H1 (cell line): ENCODE results near the gene OPCML. TPM values are rescaled to one million over a fixed set of nuclear protein-coding genes. Genes with fewer than 3 reads are reported as not detected.

Experiments
- CTCF ChIA-PET: fragments of 300-600 bp; sonication (Branson Sonifier 250); formaldehyde crosslinking; loops from one replicate; lab custom pipeline; 2021; ENCODE audit not compliant: partially characterized antibody; lab: Charles Lee
- POLR2A ChIA-PET: fragments of 300-600 bp; sonication (Branson Sonifier 250); formaldehyde crosslinking; loops from one replicate; lab custom pipeline; 2021; ENCODE audit warnings: inconsistent platforms; ENCODE audit not compliant: partially characterized antibody; lab: Charles Lee
- DNase-seq, 2 experiments: peaks; one replicate each; pipeline versions ENCODE4 v3.0.0 to v3.0.0-alpha.2; 2010 to 2022; ENCODE audit warnings: low spot score in 2 of 2, low read depth in 1 of 2, mixed read lengths in 1 of 2
- FAIRE-seq: peaks from 2 replicates; lab custom pipeline; 2011; peaks lifted over from hg19 to GRCh38; lab: Jason Lieb, UNC
- H2AFZ ChIP-seq: 2 replicates; pipeline ENCODE4 v1.8.1; 2012; ENCODE audit warnings: low read length, inconsistent platforms
- H2AK5ac ChIP-seq: 2 replicates; pipeline ENCODE4 v1.6.1; 2013; ENCODE audit warnings: low read depth, low read length
- H2BK120ac ChIP-seq: replicated peaks from 2 replicates; pipeline ENCODE3; 2013; ENCODE audit warnings: low read depth, low read length, inconsistent platforms
- H2BK12ac ChIP-seq: 2 replicates; pipeline ENCODE4 v1.6.1; 2013; ENCODE audit warnings: low read depth, low read length
- H2BK15ac ChIP-seq: 2 replicates; pipeline ENCODE4 v1.6.1; 2013; ENCODE audit warnings: low read length
- H2BK20ac ChIP-seq: 2 replicates; pipeline ENCODE4 v1.6.1; 2013; ENCODE audit warnings: low read length
- H2BK5ac ChIP-seq: 2 replicates; pipeline ENCODE4 v1.6.1; 2013; ENCODE audit warnings: low read depth, low read length
- H3K14ac ChIP-seq: 2 replicates; pipeline ENCODE4 v1.6.1; 2013; ENCODE audit warnings: inconsistent platforms; ENCODE audit not compliant: insufficient read length
- H3K18ac ChIP-seq: 2 replicates; pipeline ENCODE4 v1.6.1; 2013; ENCODE audit warnings: low read length; ENCODE audit errors: extremely low read depth
- H3K23ac ChIP-seq: 2 replicates; pipeline ENCODE4 v1.6.1; 2013; ENCODE audit warnings: inconsistent platforms; ENCODE audit not compliant: insufficient read length
- H3K23me2 ChIP-seq: 2 replicates; pipeline ENCODE4 v1.6.1; 2013; ENCODE audit warnings: low read depth, low read length
- H3K27ac ChIP-seq: 2 replicates; pipeline ENCODE4 v1.6.1; 2011; ENCODE audit warnings: low read depth, low read length, inconsistent platforms
- H3K27me3 ChIP-seq, 4 experiments: replicated peaks in 1 of 4; 1 replicate in 1 of 4; 2 replicates in 3 of 4; pipeline versions ENCODE4 v1.6.1 to v1.8.1; 2011 to 2013; ENCODE audit warnings: low read length in 3 of 4, mild to moderate bottlenecking in 3 of 4, inconsistent platforms in 2 of 4, mixed read lengths in 2 of 4, moderate library complexity in 1 of 4; ENCODE audit not compliant: control insufficient read depth in 3 of 4, insufficient read depth in 3 of 4; ENCODE audit errors: extremely low read depth in 1 of 4
- H3K36me3 ChIP-seq, 4 experiments: 2 replicates each; pipeline versions ENCODE4 v1.6.1 to v1.8.1; 2011 to 2013; ENCODE audit warnings: mild to moderate bottlenecking in 4 of 4, low read length in 3 of 4, moderate library complexity in 2 of 4, control low read depth in 1 of 4, inconsistent platforms in 1 of 4; ENCODE audit not compliant: insufficient read depth in 4 of 4, control insufficient read depth in 2 of 4
- H3K4ac ChIP-seq: replicated peaks from 2 replicates; pipeline ENCODE3; 2013; ENCODE audit warnings: low read length, low read depth, mixed read lengths, inconsistent platforms; ENCODE audit not compliant: insufficient read length
- H3K4me1 ChIP-seq, 4 experiments: replicated peaks in 1 of 4; 1 replicate in 1 of 4; 2 replicates in 3 of 4; pipeline versions ENCODE4 v1.6.1 to v1.8.1; 2011 to 2013; ENCODE audit warnings: low read length in 3 of 4, inconsistent platforms in 2 of 4, mixed read lengths in 1 of 4; ENCODE audit not compliant: insufficient read depth in 4 of 4, control insufficient read depth in 3 of 4
- H3K4me2 ChIP-seq, 2 experiments: 2 replicates each; pipeline versions ENCODE4 v1.6.1 to v1.8.1; 2011 to 2013; ENCODE audit warnings: low read depth in 2 of 2, low read length in 2 of 2, control low read depth in 1 of 2, inconsistent platforms in 1 of 2, mild to moderate bottlenecking in 1 of 2; ENCODE audit not compliant: insufficient read depth in 1 of 2
- H3K4me3 ChIP-seq, 4 experiments: fragments of 200-600, 300-600 bp in 1 of 4; sonication (generic), shearing (Covaris generic), sonication (Bioruptor Twin) in 1 of 4; 2 replicates each; pipeline versions ENCODE4 v1.5.1 to v1.8.1; 2011 to 2016; ENCODE audit warnings: low read length in 4 of 4, low read depth in 3 of 4, control low read depth in 2 of 4, inconsistent platforms in 2 of 4, mild to moderate bottlenecking in 2 of 4, mixed read lengths in 1 of 4, moderate library complexity in 1 of 4; ENCODE audit not compliant: insufficient read depth in 2 of 4; ENCODE audit errors: extremely low read depth in 1 of 4
- H3K56ac ChIP-seq: replicated peaks from 2 replicates; pipeline ENCODE3; 2013; ENCODE audit warnings: low read depth, mild to moderate bottlenecking, mixed read lengths, low read length, inconsistent platforms; ENCODE audit not compliant: insufficient read length
- H3K79me1 ChIP-seq: 2 replicates; pipeline ENCODE4 v1.6.1; 2013; ENCODE audit warnings: low read depth, low read length, control low read depth
- H3K79me2 ChIP-seq, 2 experiments: 2 replicates each; pipeline versions ENCODE4 v1.6.1 to v1.8.1; 2012 to 2013; ENCODE audit warnings: low read length in 2 of 2, mild to moderate bottlenecking in 2 of 2, inconsistent platforms in 1 of 2; ENCODE audit not compliant: insufficient read depth in 2 of 2, control insufficient read depth in 1 of 2
- H3K9ac ChIP-seq, 4 experiments: replicated peaks in 1 of 4; 1 replicate in 1 of 4; 2 replicates in 3 of 4; pipeline versions ENCODE4 v1.6.1 to v1.8.1; 2011 to 2013; ENCODE audit warnings: low read depth in 3 of 4, low read length in 3 of 4, control low read depth in 2 of 4, mild to moderate bottlenecking in 2 of 4, moderate library complexity in 2 of 4, inconsistent platforms in 1 of 4; ENCODE audit errors: extremely low read depth in 1 of 4
- H3K9me3 ChIP-seq, 2 experiments: 2 replicates each; pipeline versions ENCODE4 v1.6.1 to v1.8.1; 2012 to 2013; ENCODE audit warnings: mild to moderate bottlenecking in 2 of 2, moderate library complexity in 2 of 2, control low read depth in 1 of 2, inconsistent platforms in 1 of 2, low read depth in 1 of 2, low read length in 1 of 2, mixed read lengths in 1 of 2; ENCODE audit not compliant: insufficient read depth in 2 of 2
- H4K20me1 ChIP-seq, 2 experiments: replicated peaks in 1 of 2; 2 replicates each; pipeline versions ENCODE3 to v1.8.1; 2011 to 2013; ENCODE audit warnings: inconsistent platforms in 2 of 2, low read length in 2 of 2, mild to moderate bottlenecking in 1 of 2; ENCODE audit not compliant: insufficient read depth in 2 of 2, control insufficient read depth in 1 of 2
- H4K5ac ChIP-seq: 2 replicates; pipeline ENCODE4 v1.6.1; 2013; ENCODE audit warnings: low read length, low read depth, mixed read lengths, inconsistent platforms; ENCODE audit not compliant: insufficient read length
- H4K8ac ChIP-seq: 2 replicates; pipeline ENCODE4 v1.8.0; 2013; ENCODE audit warnings: mild to moderate bottlenecking, moderate library complexity, low read length, inconsistent platforms; ENCODE audit not compliant: insufficient read depth; ENCODE audit errors: extremely low read depth
- H4K91ac ChIP-seq: replicated peaks from 2 replicates; pipeline ENCODE3; 2013; ENCODE audit warnings: low read length, mixed read lengths, inconsistent platforms; ENCODE audit not compliant: insufficient read length
- ASH2L ChIP-seq: fragments of 200-600, 300-600 bp; sonication (generic); IDR thresholded peaks from one replicate; pipeline ENCODE4 v1.7.1; 2017; ENCODE audit warnings: low read length
- BRCA1 ChIP-seq: IDR thresholded peaks from 2 replicates; pipeline ENCODE4 v1.6.1; 2012; ENCODE audit warnings: low read depth, low read length, improper control_type of control experiment
- CBX5 ChIP-seq: fragments of 300-800, 300-1000 bp; sonication (generic); IDR thresholded peaks from 2 replicates; pipeline ENCODE4 v1.7.1; 2016; ENCODE audit warnings: antibody characterized with exemption, low read length, low read depth
- E2F6 ChIP-seq: IDR thresholded peaks from 2 replicates; pipeline ENCODE4 v1.6.1; 2012; ENCODE audit warnings: inconsistent platforms
- FOSL1 ChIP-seq: IDR thresholded peaks from 2 replicates; pipeline ENCODE4 v1.6.1; 2011; ENCODE audit warnings: mild to moderate bottlenecking, low read depth, low read length, moderate library complexity; ENCODE audit not compliant: insufficient read depth
- GABPA ChIP-seq: IDR thresholded peaks from 2 replicates; pipeline ENCODE4 v1.6.1; 2011; ENCODE audit warnings: mild to moderate bottlenecking, low read length, moderate library complexity, borderline replicate concordance; ENCODE audit not compliant: insufficient read depth
- GTF2F1 ChIP-seq: IDR thresholded peaks from 2 replicates; pipeline ENCODE4 v1.6.1; 2012; ENCODE audit warnings: low read depth, low read length, improper control_type of control experiment, borderline replicate concordance
- POLR2A ChIP-seq, 2 experiments: IDR thresholded peaks; 1 replicate in 1 of 2; 2 replicates in 1 of 2; pipeline ENCODE4 v1.6.1; 2011; ENCODE audit warnings: low read depth in 2 of 2, low read length in 2 of 2, mild to moderate bottlenecking in 2 of 2; ENCODE audit errors: control extremely low read depth in 1 of 2
- RBBP5 ChIP-seq: IDR thresholded peaks from 2 replicates; pipeline ENCODE4 v1.7.1; 2012; ENCODE audit warnings: low read depth, mild to moderate bottlenecking, inconsistent platforms, low read length, moderate library complexity, borderline replicate concordance
- RFX5 ChIP-seq: IDR thresholded peaks from 2 replicates; pipeline ENCODE4 v1.6.1; 2011; ENCODE audit warnings: low read depth, low read length, improper control_type of control experiment, borderline replicate concordance
- SAP30 ChIP-seq: fragments of 300-600 bp; sonication (generic); IDR thresholded peaks from 2 replicates; pipeline ENCODE4 v1.7.1; 2012; ENCODE audit warnings: low read length, moderate library complexity, mild to moderate bottlenecking, inconsistent platforms; ENCODE audit not compliant: insufficient read depth, insufficient replicate concordance
- SIN3A ChIP-seq, 2 experiments: IDR thresholded peaks in 1 of 2; conservative IDR thresholded peaks in 1 of 2; 2 replicates each; pipeline ENCODE4 v1.6.1; 2011 to 2012; ENCODE audit warnings: low read length in 2 of 2, improper control_type of control experiment in 1 of 2, low read depth in 1 of 2, mild to moderate bottlenecking in 1 of 2
- TAF1 ChIP-seq: IDR thresholded peaks from 2 replicates; pipeline ENCODE4 v1.6.1; 2011; ENCODE audit warnings: mild to moderate bottlenecking, low read depth, low read length
- TCF12 ChIP-seq: IDR thresholded peaks from 2 replicates; pipeline ENCODE4 v1.6.1; 2011; ENCODE audit warnings: low read depth, mild to moderate bottlenecking, low read length
- YY1 ChIP-seq: IDR thresholded peaks from 2 replicates; pipeline ENCODE4 v1.6.1; 2011; ENCODE audit warnings: low read depth, mild to moderate bottlenecking, low read length
- WGBS, 2 experiments: shearing (Covaris generic) in 1 of 2; methylation state at CpG; one replicate each; pipeline versions ENCODE4 v1.1.6 to v1.1.7; 2013 to 2015; ENCODE audit warnings: low lambda C conversion rate in 2 of 2, mixed read lengths in 2 of 2, inconsistent platforms in 1 of 2, low coverage in 1 of 2, missing lambda C conversion rate in 1 of 2; ENCODE audit not compliant: insufficient replicate concordance in 2 of 2, insufficient coverage in 1 of 2, insufficient read length in 1 of 2; ENCODE audit errors: extremely low coverage in 1 of 2, missing lambda C conversion rate in 1 of 2; 5-methylcytosine and 5-hydroxymethylcytosine counted together
- polyA plus RNA-seq, 7 experiments: library from polyadenylated mRNA; depleted of rRNA in 3 of 7; stranded (reverse) in 5 of 7; unstranded in 2 of 7; fragments of >200 nt in 5 of 7; fragments of 200-250 nt in 2 of 7; gene quantifications; 1 replicate in 5 of 7; 2 replicates in 1 of 7; 4 replicates in 1 of 7; pipeline versions ENCODE4 v1.2.1 to v1.2.3, GENCODE V29; 2011 to 2013; ENCODE audit warnings: missing spikeins in 2 of 7, mixed read lengths in 2 of 7
- total RNA-seq: library from RNA; stranded (reverse); fragmentation: NEBNext Ultra II Directional; extraction: Animal tissue kit (Norgen Biotek cat#: 25700); gene quantifications from 2 replicates; pipeline ENCODE4 v1.2.1, GENCODE V29; 2021

The OPCML gene
- total and polyA plus RNA-seq, 2 of the 8 experiments (the other 6 are each of a cell fraction or from before 2014, with no cell fraction given): 2.3 to 3.1 TPM

GRCh38 chr11:132444911-132445310 lies 1087.4 kb downstream of the OPCML start:
- no peaks in the 10 kb centered on the region for H3K36me3 ChIP-seq
- no peak for DNase-seq
- no peaks in the 10 kb centered on the region for H3K79me1 ChIP-seq
- no peak for FAIRE-seq
- no peaks in the 10 kb centered on the region for H3K79me2 ChIP-seq
- H3K4ac ChIP-seq: no peak overlapping the region
- 98% methylated on average over 4 of the region's 4 CpGs; no CpG with 5 or more reads in 1 of the 2 experiments for WGBS, 2 experiments
- H3K23me2 ChIP-seq: no peaks in the 10 kb centered on the region
- no peak overlapping the region for H3K14ac ChIP-seq
- no peak overlapping the region for H4K5ac ChIP-seq
- no peak overlapping the region for H2BK12ac ChIP-seq
- ChIA-PET CTCF (interaction anchor here (1.3 kb wide), 1 partner anchor 12 kb away, joined by 4 read pairs; no protein-coding TSS in a partner anchor), POLR2A (no interaction called here)
- H2BK15ac ChIP-seq: no peak overlapping the region
- no peak overlapping the region for H4K8ac ChIP-seq
- H3K27me3 ChIP-seq: no peaks in the 10 kb centered on the region
- H3K23ac ChIP-seq: no peak overlapping the region
- H3K9ac ChIP-seq: no peak overlapping the region
- no peak overlapping the region for H2AFZ ChIP-seq
- H4K20me1 ChIP-seq: no peaks in the 10 kb centered on the region
- no peak overlapping the region for H2AK5ac ChIP-seq
- H4K91ac ChIP-seq: no peak overlapping the region
- no peak overlapping the region for H3K4me3 ChIP-seq
- H3K9me3 ChIP-seq: no peaks in the 10 kb centered on the region
- H3K56ac ChIP-seq: no peak overlapping the region
- H2BK120ac ChIP-seq: no peak overlapping the region
- no peak overlapping the region for H3K4me2 ChIP-seq
- no peak overlapping the region for H3K27ac ChIP-seq
- no peaks in the 10 kb centered on the region; a peak in 1 of 7 replicates for H3K4me1 ChIP-seq
- H2BK20ac ChIP-seq: no peak overlapping the region
- H2BK5ac ChIP-seq: no peak overlapping the region
- H3K18ac ChIP-seq: no peak overlapping the region
- no peak for TF ChIP-seq FOSL1
- no peak for TF ChIP-seq GTF2F1
- no peak for TF ChIP-seq YY1
- TF ChIP-seq ASH2L: no peak
- no peak for TF ChIP-seq RBBP5
- TF ChIP-seq CBX5: no peak
- TF ChIP-seq POLR2A (IDR thresholded peaks at IDR 0.05; ENCODE audit: control extremely low read depth in 1 of 2, low read depth in 2 of 2, low read length in 2 of 2): no peak
- no peak for TF ChIP-seq RFX5
- no peak for TF ChIP-seq BRCA1
- no peak for TF ChIP-seq E2F6
- no peak for TF ChIP-seq TAF1
- no peak for TF ChIP-seq SIN3A (conservative IDR thresholded peaks at IDR 0.05 in 1 of 2, IDR thresholded peaks at IDR 0.05 in 1 of 2; ENCODE audit: low read depth in 1 of 2, low read length in 2 of 2)
- TF ChIP-seq TCF12: no peak
- no peak for TF ChIP-seq GABPA
- no peak for TF ChIP-seq SAP30
